ENCODE results near the gene PAPSS1.

- TF ChIP-seq CTCF (IDR thresholded peaks at IDR 0.05 in 8 of 11, conservative IDR thresholded peaks at IDR 0.05 in 3 of 11) (no peak), POLR2A (IDR thresholded peaks at IDR 0.05) (no peak), POLR2AphosphoS5 (IDR thresholded peaks at IDR 0.05) (no peak)
Observed at GRCh38 chr4:107708225-107708624, 11.8 kb downstream of the PAPSS1 start.
